ENCODE measurements around the gene ARGLU1.

GRCh38 chr13:106589716-106590115, 21.8 kb upstream of the ARGLU1 start:
- no peak for TF ChIP-seq CTCF (IDR thresholded peaks at IDR 0.05; ENCODE audit: borderline replicate concordance, extremely low read depth, low read length, poor library complexity, severe bottlenecking)
- no peak for TF ChIP-seq EZH2 (IDR thresholded peaks at IDR 0.05; ENCODE audit: borderline replicate concordance, low read depth, low read length, severe bottlenecking)

Measured in DND-41 (cell line).